Upper lobe of left lung (tissue), 4 donors: ENCODE data around the gene MRPL14.

ENCODE experiments used
- CTCF ChIP-seq, 6 experiments: fragments of 450-650 bp in 4 of 6; fragments of 200-600 bp in 2 of 6; sonication (generic) in 2 of 6; IDR thresholded peaks; one replicate each; pipeline ENCODE4 v1.5.1; 2016 to 2019; ENCODE audit warnings: antibody characterized with exemption in 6 of 6
- POLR2A ChIP-seq, 4 donors: fragments of 450-650 bp; IDR thresholded peaks; one replicate each; pipeline ENCODE4 v1.5.1; 2016 to 2017; ENCODE audit warnings: antibody characterized with exemption in 4 of 4, mild to moderate bottlenecking in 2 of 4
- POLR2AphosphoS5 ChIP-seq, 2 donors: sonication (generic); formaldehyde crosslinking; IDR thresholded peaks; one replicate each; pipeline ENCODE4 v1.5.1; 2017; ENCODE audit warnings: antibody characterized with exemption in 2 of 2

DNA sequence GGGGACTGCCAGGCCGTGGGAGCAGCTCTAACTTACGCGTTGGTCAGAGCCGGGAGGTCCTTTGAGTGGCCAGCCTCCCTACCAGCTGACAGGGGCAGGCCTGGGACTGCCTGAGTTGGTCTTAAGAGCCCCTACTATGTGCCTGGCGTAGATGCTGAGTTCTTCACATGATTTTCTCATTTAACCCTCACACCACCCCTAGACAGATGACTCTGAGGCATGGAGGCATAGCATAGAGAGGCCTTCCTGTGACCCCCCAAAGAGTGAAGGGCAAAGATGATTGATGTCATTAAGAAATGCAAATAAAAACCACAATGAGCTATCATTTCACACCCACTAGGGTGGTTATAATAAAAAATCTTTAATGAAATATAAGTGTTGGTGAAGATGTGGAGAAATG lies 36.8 kb downstream of the MRPL14 start:
- TF ChIP-seq CTCF (IDR thresholded peaks at IDR 0.05) = no peak
- TF ChIP-seq POLR2A (IDR thresholded peaks at IDR 0.05) = no peak
- no peak for TF ChIP-seq POLR2AphosphoS5 (IDR thresholded peaks at IDR 0.05)
